ENCODE data around the gene CA11. TPM values are rescaled to one million over a fixed set of nuclear protein-coding genes. Genes with fewer than 3 reads are reported as not detected.
"Not testable (repeated sequence)": the region's sequence is repeated elsewhere in the genome, so short reads cannot be mapped to it uniquely, and the experiment has no call there.

CA11 gene
- polyA plus RNA-seq, 1 of the 3 experiments (the other 2 are of a cell fraction), result 13.1 TPM

DNA sequence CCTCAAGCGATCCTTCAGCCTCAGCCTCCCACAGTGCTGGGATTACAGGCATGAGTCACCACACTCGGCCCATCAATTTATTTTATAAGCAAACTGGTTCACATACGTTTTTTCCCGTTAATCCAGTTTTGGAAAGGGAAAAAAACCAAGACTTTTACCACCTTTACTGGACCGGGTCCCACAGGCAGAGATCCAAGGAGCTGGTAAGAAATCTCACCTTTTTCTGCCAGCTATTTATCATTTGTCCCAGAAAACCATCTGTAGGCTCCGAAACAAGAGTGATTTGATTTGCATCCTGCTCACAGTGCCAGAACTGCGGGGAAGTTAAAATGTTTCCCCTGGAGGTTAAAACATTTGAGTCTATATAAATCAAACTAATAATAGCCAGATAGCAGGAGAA, 43.5 kb upstream of the CA11 start:
- ChIA-PET CTCF (interaction anchor here (1.0 to 2.3 kb wide), 5 partner anchors 14 to 99 kb away, joined by 3 to 10 read pairs (median 4); no protein-coding TSS in a partner anchor), POLR2A (no interaction called here)
- no peak overlapping the region for H3K9ac ChIP-seq
- DNase-seq, result no peak
- H3F3A ChIP-seq (replicated peaks; ENCODE audit: insufficient read depth), result no peaks in the 10 kb centered on the region
- H3K36me3 ChIP-seq (replicated peaks in 1 of 2; ENCODE audit: control insufficient read depth in 1 of 2, insufficient read depth in 2 of 2, low read length in 1 of 2), result no peaks in the 10 kb centered on the region
- H3K27me3 ChIP-seq (ENCODE audit: insufficient read depth), result no peaks in the 10 kb centered on the region
- TF ChIP-seq TAF1 (IDR thresholded peaks at IDR 0.05; ENCODE audit: borderline replicate concordance, low read depth, low read length) (no peak), MEF2A (IDR thresholded peaks at IDR 0.05; ENCODE audit: borderline replicate concordance, low read depth) (no peak), RCOR1 (IDR thresholded peaks at IDR 0.05; ENCODE audit: low read length) (no peak), NFIC (IDR thresholded peaks at IDR 0.05; ENCODE audit: borderline replicate concordance) (no peak)
- WGBS (ENCODE audit: low lambda C conversion rate), result 63% methylated on average over 7 of the region's 7 CpGs
- no peaks in the 10 kb centered on the region for H4K20me1 ChIP-seq (ENCODE audit: insufficient read depth)
- H3K4me2 ChIP-seq, result no peak overlapping the region
- no peaks in the 10 kb centered on the region for H3K9me2 ChIP-seq
- H3K4me1 ChIP-seq (ENCODE audit: control insufficient read depth in 1 of 2, insufficient read depth in 2 of 2, low read depth in 1 of 2, low read length in 1 of 2), result no peaks in the 10 kb centered on the region
- no peak overlapping the region for H3K4me3 ChIP-seq (ENCODE audit: low read depth in 2 of 2, low read length in 1 of 2)
- H3K9me3 ChIP-seq, result no peaks in the 10 kb centered on the region
- no peaks in the 10 kb centered on the region for H3K79me2 ChIP-seq (ENCODE audit: insufficient read depth)
- no peak overlapping the region for H2AFZ ChIP-seq (ENCODE audit: low read depth)
- H3K27ac ChIP-seq (ENCODE audit: low read depth in 2 of 2, low read length in 1 of 2), result no peak overlapping the region

DNA sequence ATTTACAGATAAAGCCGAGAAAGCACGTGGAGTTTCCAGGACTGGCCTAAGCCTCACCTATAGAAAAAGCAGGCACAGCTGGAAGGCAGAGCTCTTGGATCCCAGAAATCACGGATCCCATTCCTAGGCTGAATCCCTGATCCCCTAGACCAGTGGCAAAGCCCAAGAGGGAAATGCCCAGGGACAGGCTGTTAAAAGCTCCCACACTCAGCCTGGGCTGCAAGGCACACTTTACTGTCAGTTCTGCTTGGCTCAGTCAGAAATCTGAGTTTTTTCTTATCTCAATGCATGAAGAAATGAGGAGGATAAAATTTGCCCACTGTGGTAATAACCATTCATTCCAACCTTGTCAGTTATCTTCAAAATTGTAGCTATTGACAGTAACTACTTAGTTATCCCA, 41.8 kb upstream of the CA11 start:
- H3K9me2 ChIP-seq, result no peaks in the 10 kb centered on the region
- no peaks in the 10 kb centered on the region for H3K4me1 ChIP-seq (ENCODE audit: control insufficient read depth in 1 of 2, insufficient read depth in 2 of 2, low read depth in 1 of 2, low read length in 1 of 2)
- no peaks in the 10 kb centered on the region for H3F3A ChIP-seq (replicated peaks; ENCODE audit: insufficient read depth)
- no peak overlapping the region for H2AFZ ChIP-seq (ENCODE audit: low read depth)
- TF ChIP-seq ELF1 (IDR thresholded peaks at IDR 0.05) (no peak), SIN3A (IDR thresholded peaks at IDR 0.05; ENCODE audit: borderline replicate concordance, low read depth, low read length) (no peak), RAD21 (IDR thresholded peaks at IDR 0.05; ENCODE audit: low read length) (no peak), EZH2phosphoT487 (IDR thresholded peaks at IDR 0.05; ENCODE audit: borderline replicate concordance, low read depth) (no peak), FOXM1 (IDR thresholded peaks at IDR 0.05; ENCODE audit: low read depth) (no peak), YY1 (IDR thresholded peaks at IDR 0.05; ENCODE audit: low read depth) (no peak), GABPA (IDR thresholded peaks at IDR 0.05; ENCODE audit: low read depth) (no peak)
- TF ChIP-seq, protein P1, sequence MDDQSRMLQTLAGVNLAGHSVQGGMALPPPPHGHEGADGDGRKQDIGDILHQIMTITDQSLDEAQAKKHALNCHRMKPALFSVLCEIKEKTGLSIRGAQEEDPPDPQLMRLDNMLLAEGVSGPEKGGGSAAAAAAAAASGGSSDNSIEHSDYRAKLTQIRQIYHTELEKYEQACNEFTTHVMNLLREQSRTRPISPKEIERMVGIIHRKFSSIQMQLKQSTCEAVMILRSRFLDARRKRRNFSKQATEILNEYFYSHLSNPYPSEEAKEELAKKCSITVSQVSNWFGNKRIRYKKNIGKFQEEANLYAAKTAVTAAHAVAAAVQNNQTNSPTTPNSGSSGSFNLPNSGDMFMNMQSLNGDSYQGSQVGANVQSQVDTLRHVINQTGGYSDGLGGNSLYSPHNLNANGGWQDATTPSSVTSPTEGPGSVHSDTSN (IDR thresholded peaks at IDR 0.05), result no peak
- TF ChIP-seq, protein P2, sequence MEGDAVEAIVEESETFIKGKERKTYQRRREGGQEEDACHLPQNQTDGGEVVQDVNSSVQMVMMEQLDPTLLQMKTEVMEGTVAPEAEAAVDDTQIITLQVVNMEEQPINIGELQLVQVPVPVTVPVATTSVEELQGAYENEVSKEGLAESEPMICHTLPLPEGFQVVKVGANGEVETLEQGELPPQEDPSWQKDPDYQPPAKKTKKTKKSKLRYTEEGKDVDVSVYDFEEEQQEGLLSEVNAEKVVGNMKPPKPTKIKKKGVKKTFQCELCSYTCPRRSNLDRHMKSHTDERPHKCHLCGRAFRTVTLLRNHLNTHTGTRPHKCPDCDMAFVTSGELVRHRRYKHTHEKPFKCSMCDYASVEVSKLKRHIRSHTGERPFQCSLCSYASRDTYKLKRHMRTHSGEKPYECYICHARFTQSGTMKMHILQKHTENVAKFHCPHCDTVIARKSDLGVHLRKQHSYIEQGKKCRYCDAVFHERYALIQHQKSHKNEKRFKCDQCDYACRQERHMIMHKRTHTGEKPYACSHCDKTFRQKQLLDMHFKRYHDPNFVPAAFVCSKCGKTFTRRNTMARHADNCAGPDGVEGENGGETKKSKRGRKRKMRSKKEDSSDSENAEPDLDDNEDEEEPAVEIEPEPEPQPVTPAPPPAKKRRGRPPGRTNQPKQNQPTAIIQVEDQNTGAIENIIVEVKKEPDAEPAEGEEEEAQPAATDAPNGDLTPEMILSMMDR (IDR thresholded peaks at IDR 0.05), result no peak
- H3K4me3 ChIP-seq (ENCODE audit: low read depth in 2 of 2, low read length in 1 of 2), result no peak overlapping the region
- no peaks in the 10 kb centered on the region for H3K9me3 ChIP-seq
- no peak overlapping the region for H3K27ac ChIP-seq (ENCODE audit: low read depth in 2 of 2, low read length in 1 of 2)
- 86% methylated on average over 3 of the region's 3 CpGs for WGBS (ENCODE audit: low lambda C conversion rate)
- no peaks in the 10 kb centered on the region for H3K79me2 ChIP-seq (ENCODE audit: insufficient read depth)
- no peaks in the 10 kb centered on the region for H4K20me1 ChIP-seq (ENCODE audit: insufficient read depth)
- no peaks in the 10 kb centered on the region for H3K36me3 ChIP-seq (replicated peaks in 1 of 2; ENCODE audit: control insufficient read depth in 1 of 2, insufficient read depth in 2 of 2, low read length in 1 of 2)
- no peak overlapping the region for H3K9ac ChIP-seq
- ChIA-PET POLR2A (no interaction called here), CTCF (interaction anchor here (1.1 to 2.5 kb wide), 2 partner anchors 13 to 50 kb away, joined by 4 to 12 read pairs; partner anchors contain the start of gene DBP)
- no peak for DNase-seq
- H3K4me2 ChIP-seq, result no peak overlapping the region
- no peaks in the 10 kb centered on the region for H3K27me3 ChIP-seq (ENCODE audit: insufficient read depth)

DNA sequence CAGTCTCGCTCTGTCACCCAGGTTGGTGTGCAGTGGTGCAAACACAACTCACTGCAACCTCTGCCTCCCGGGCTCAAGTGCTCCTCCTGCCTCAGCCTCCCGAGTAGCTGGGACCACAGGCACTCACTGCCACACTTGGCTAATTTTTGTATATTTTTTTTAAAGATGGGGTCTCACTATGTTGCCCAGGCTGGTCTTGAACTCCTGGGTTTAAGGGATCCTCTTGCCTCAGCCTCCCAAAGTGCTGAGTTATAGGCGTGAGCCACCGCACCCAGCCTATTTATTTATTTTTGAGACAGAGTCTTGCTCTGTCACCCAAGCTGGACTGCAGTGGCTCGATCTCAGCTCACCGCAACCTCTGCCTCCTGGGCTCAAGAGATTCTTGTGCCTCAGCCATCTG, 40.6 kb upstream of the CA11 start:
- H3K4me2 ChIP-seq; DNase-seq; H4K20me1 ChIP-seq (ENCODE audit: insufficient read depth); H3K9ac ChIP-seq; H3K79me2 ChIP-seq (ENCODE audit: insufficient read depth); POLR2A ChIA-PET; H3K4me1 ChIP-seq (ENCODE audit: control insufficient read depth in 1 of 2, insufficient read depth in 2 of 2, low read depth in 1 of 2, low read length in 1 of 2); H3K27ac ChIP-seq (ENCODE audit: low read depth in 2 of 2, low read length in 1 of 2); H3K4me3 ChIP-seq (ENCODE audit: low read depth in 2 of 2, low read length in 1 of 2); H3K36me3 ChIP-seq (replicated peaks in 1 of 2; ENCODE audit: control insufficient read depth in 1 of 2, insufficient read depth in 2 of 2, low read length in 1 of 2); H3K9me2 ChIP-seq; H3K9me3 ChIP-seq; H3F3A ChIP-seq (replicated peaks; ENCODE audit: insufficient read depth); H2AFZ ChIP-seq (ENCODE audit: low read depth); H3K27me3 ChIP-seq (ENCODE audit: insufficient read depth): not testable (repeated sequence)
- 90% methylated on average over 7 of the region's 7 CpGs for WGBS (ENCODE audit: low lambda C conversion rate)
- CTCF ChIA-PET, result interaction anchor here (2.5 kb wide), 1 partner anchor 12 kb away, joined by 12 read pairs; no protein-coding TSS in a partner anchor

All from SK-N-SH (cell line).